Endothelial cell of umbilical vein (primary cell): Measurements from ENCODE around the gene SUZ12. TPM values are rescaled to one million over a fixed set of nuclear protein-coding genes. Genes with fewer than 3 reads are reported as not detected.

Experiments used
- BruUV-seq: library from RNA; stranded (reverse); fragments of 400-500 nt; replicated peaks from 2 replicates; lab custom pipeline; 2021; lab: Mats Ljungman, UMichigan
- CTCF ChIA-PET: fragments of 300-600, 350-600 bp; sonication (Branson Sonifier 250); formaldehyde crosslinking; loops from one replicate; lab custom pipeline; 2021; ENCODE audit warnings: antibody characterized with exemption, inconsistent platforms; lab: Charles Lee
- POLR2A ChIA-PET: fragments of 300-600, 350-600 bp; sonication (Branson Sonifier 250); formaldehyde crosslinking; loops from one replicate; lab custom pipeline; 2021; ENCODE audit warnings: antibody characterized with exemption, inconsistent platforms; lab: Charles Lee
- DNase-seq: peaks from one replicate; pipeline ENCODE4 v3.0.0-alpha.2; 2011; ENCODE audit warnings: low read depth, low spot score
- FAIRE-seq: peaks from 2 replicates; lab custom pipeline; 2011; peaks lifted over from hg19 to GRCh38; lab: Jason Lieb, UNC
- H2AFZ ChIP-seq: 2 replicates; pipeline ENCODE4 v1.6.0; 2012; ENCODE audit warnings: low read depth, low read length, control low read depth, inconsistent platforms
- H3K27ac ChIP-seq: 2 replicates; pipeline ENCODE4 v1.5.1; 2011; ENCODE audit warnings: low read depth, mild to moderate bottlenecking, control low read depth, low read length, moderate library complexity; ENCODE audit not compliant: insufficient read depth
- H3K27me3 ChIP-seq, 2 experiments: 2 replicates each; pipeline versions ENCODE4 v1.6.0 to v1.6.1; 2011; ENCODE audit warnings: low read length in 2 of 2, mixed read lengths in 1 of 2; ENCODE audit not compliant: control insufficient read depth in 2 of 2, insufficient read depth in 2 of 2
- H3K36me3 ChIP-seq, 2 experiments: 2 replicates in 1 of 2; 3 replicates in 1 of 2; pipeline ENCODE4 v1.5.1; 2011; ENCODE audit warnings: low read length in 2 of 2, mild to moderate bottlenecking in 1 of 2, moderate library complexity in 1 of 2; ENCODE audit not compliant: control insufficient read depth in 2 of 2, insufficient read depth in 2 of 2; ENCODE audit errors: extremely low read depth in 1 of 2
- H3K4me1 ChIP-seq: 3 replicates; pipeline ENCODE4 v1.5.1; 2011; ENCODE audit warnings: mild to moderate bottlenecking, low read length; ENCODE audit not compliant: control insufficient read depth, insufficient read depth; ENCODE audit errors: extremely low read depth
- H3K4me2 ChIP-seq: 2 replicates; pipeline ENCODE4 v1.6.1; 2011; ENCODE audit warnings: low read length, control low read depth, mixed read lengths; ENCODE audit not compliant: insufficient read depth
- H3K4me3 ChIP-seq, 3 experiments: fragments of 200-600 bp in 1 of 3; sonication (generic), shearing (Covaris generic) in 1 of 3; replicated peaks in 1 of 3; 2 replicates each; pipeline ENCODE4 v1.5.1; 2011 to 2016; ENCODE audit warnings: control low read depth in 3 of 3, low read length in 3 of 3, mild to moderate bottlenecking in 2 of 3, inconsistent platforms in 1 of 3, low read depth in 1 of 3, moderate library complexity in 1 of 3; ENCODE audit not compliant: insufficient read depth in 1 of 3
- H3K79me2 ChIP-seq: 2 replicates; pipeline ENCODE4 v1.6.0; 2012; ENCODE audit warnings: low read length, inconsistent platforms; ENCODE audit not compliant: control insufficient read depth, insufficient read depth
- H3K9ac ChIP-seq: replicated peaks from 2 replicates; pipeline ENCODE3; 2011; ENCODE audit warnings: low read length, control low read depth; ENCODE audit not compliant: insufficient read depth; ENCODE audit errors: extremely low read depth
- H3K9me1 ChIP-seq: replicated peaks from 3 replicates; pipeline ENCODE4 v1.6.0; 2011; ENCODE audit warnings: mild to moderate bottlenecking, low read length; ENCODE audit not compliant: control insufficient read depth, insufficient read depth; ENCODE audit errors: extremely low read depth
- H3K9me3 ChIP-seq: replicated peaks from 2 replicates; pipeline ENCODE4 v1.5.1; 2012; ENCODE audit warnings: low read length, inconsistent platforms; ENCODE audit not compliant: control insufficient read depth, insufficient read depth
- H4K20me1 ChIP-seq: replicated peaks from 2 replicates; pipeline ENCODE3; 2011; ENCODE audit warnings: mild to moderate bottlenecking, low read length; ENCODE audit not compliant: control insufficient read depth, insufficient read depth; ENCODE audit errors: extremely low read depth
- CTCF ChIP-seq, 2 donors: IDR thresholded peaks; 1 replicate in 1 of 2; 2 replicates in 1 of 2; pipeline ENCODE4 v1.5.1; 2011; ENCODE audit warnings: low read length in 2 of 2, mild to moderate bottlenecking in 2 of 2, moderate library complexity in 2 of 2, control low read depth in 1 of 2, inconsistent platforms in 1 of 2, low read depth in 1 of 2; ENCODE audit not compliant: insufficient read depth in 1 of 2; ENCODE audit errors: extremely low read depth in 1 of 2
- EZH2 ChIP-seq: IDR thresholded peaks from 2 replicates; pipeline ENCODE4 v1.6.1; 2012; ENCODE audit warnings: borderline replicate concordance, low read depth, mild to moderate bottlenecking, moderate library complexity, low read length, inconsistent platforms; ENCODE audit not compliant: severe bottlenecking
- FOS ChIP-seq: IDR thresholded peaks from 2 replicates; pipeline ENCODE4 v1.6.1; 2011; ENCODE audit warnings: mild to moderate bottlenecking, low read length, moderate library complexity, borderline replicate concordance; ENCODE audit not compliant: insufficient read depth
- GATA2 ChIP-seq: IDR thresholded peaks from 2 replicates; pipeline ENCODE4 v1.7.0; 2011; ENCODE audit warnings: low read depth, mild to moderate bottlenecking, moderate library complexity, mixed read lengths, low read length; ENCODE audit not compliant: insufficient read length, insufficient read depth
- JUN ChIP-seq: IDR thresholded peaks from 2 replicates; pipeline ENCODE4 v1.6.1; 2011; ENCODE audit warnings: borderline replicate concordance, low read depth; ENCODE audit not compliant: insufficient read length, insufficient read depth
- MAX ChIP-seq: IDR thresholded peaks from 2 replicates; pipeline ENCODE4 v1.6.1; 2011; ENCODE audit not compliant: insufficient read depth, insufficient read length
- MYC ChIP-seq: IDR thresholded peaks from one replicate; pipeline ENCODE4 v1.6.1; 2011; ENCODE audit warnings: mild to moderate bottlenecking, low read depth, low read length
- POLR2A ChIP-seq: IDR thresholded peaks from 2 replicates; pipeline ENCODE4 v1.6.1; 2012; ENCODE audit warnings: low read depth, mild to moderate bottlenecking, control low read depth, low read length
- POLR2AphosphoS5 ChIP-seq: IDR thresholded peaks from 2 replicates; pipeline ENCODE4 v1.6.1; 2012; ENCODE audit warnings: low read depth, mild to moderate bottlenecking, control low read depth, low read length, moderate library complexity; ENCODE audit not compliant: insufficient read depth
- dilution Hi-C: fragments of 300-500 bp; cut with MboI; formaldehyde crosslinking; loops from one replicate; pipeline ENCODE4 v1.15.0; 2019; ENCODE audit warnings: low sequenced_read_pairs; ENCODE audit not compliant: extremely low pct_ligation_motif_present
- intact Hi-C: fragments of 100-400 bp; cut with micrococcal nuclease; formaldehyde crosslinking; loops from one replicate; pipeline ENCODE4 v1.10.0; 2022
- polyA plus RNA-seq, 4 experiments: library from polyadenylated mRNA; depleted of rRNA in 3 of 4; stranded (reverse) in 3 of 4; unstranded in 1 of 4; fragments of >200 nt; gene quantifications; 2 replicates each; pipeline versions ENCODE4 v1.2.1 to v1.2.3, GENCODE V29; 2011 to 2012; ENCODE audit warnings: missing spikeins in 1 of 4
- total RNA-seq: library from RNA; stranded (reverse); gene quantifications from 2 replicates; pipeline ENCODE4 v1.2.3, GENCODE V29; 2021

Gene SUZ12
- total and polyA plus RNA-seq, 2 donors (not counting 3 experiments of a cell fraction or from before 2014, with no cell fraction given) = 7.8 to 30.9 TPM

- TF ChIP-seq FOS = no peak
- no peak for TF ChIP-seq CTCF (IDR thresholded peaks at IDR 0.05; ENCODE audit: extremely low read depth in 1 of 2, insufficient read depth in 1 of 2, low read depth in 1 of 2, low read length in 2 of 2)
- no peak for TF ChIP-seq POLR2A
- no peak for TF ChIP-seq MAX
- TF ChIP-seq EZH2 = no peak
- no peak for TF ChIP-seq JUN
- TF ChIP-seq POLR2AphosphoS5 = no peak
- TF ChIP-seq MYC = no peak
- no peak for TF ChIP-seq GATA2
- H3K4me2 ChIP-seq = no peak overlapping the region
- DNase-seq (no peak), FAIRE-seq (no peak)
- H3K36me3 ChIP-seq = no peaks in the 10 kb centered on the region
- H3K79me2 ChIP-seq = no peaks in the 10 kb centered on the region
- no TSS peak for BruUV-seq
- no peaks in the 10 kb centered on the region for H3K9me3 ChIP-seq
- POLR2A ChIA-PET = no interaction called here
- no peaks in the 10 kb centered on the region for H3K27me3 ChIP-seq
- intact Hi-C loops = no loop called here
- H3K4me3 ChIP-seq = no peak overlapping the region
- H3K9me1 ChIP-seq = no peaks in the 10 kb centered on the region
- no peaks in the 10 kb centered on the region for H3K4me1 ChIP-seq
- no peak overlapping the region for H3K9ac ChIP-seq
- H4K20me1 ChIP-seq = no peaks in the 10 kb centered on the region
- no peak overlapping the region for H3K27ac ChIP-seq
- dilution Hi-C loops = no loop called here
- CTCF ChIA-PET = interaction anchor here (0.7 to 1.2 kb wide), 3 partner anchors 11 to 212 kb away, joined by 3 to 4 read pairs (median 3); no protein-coding TSS in a partner anchor
- H2AFZ ChIP-seq = no peak overlapping the region
Measured at GRCh38 chr17:31926100-31926729, 10.6 kb upstream of the SUZ12 start.
